ENCODE data around the gene KCTD8.

KCTD8 gene

DNA sequence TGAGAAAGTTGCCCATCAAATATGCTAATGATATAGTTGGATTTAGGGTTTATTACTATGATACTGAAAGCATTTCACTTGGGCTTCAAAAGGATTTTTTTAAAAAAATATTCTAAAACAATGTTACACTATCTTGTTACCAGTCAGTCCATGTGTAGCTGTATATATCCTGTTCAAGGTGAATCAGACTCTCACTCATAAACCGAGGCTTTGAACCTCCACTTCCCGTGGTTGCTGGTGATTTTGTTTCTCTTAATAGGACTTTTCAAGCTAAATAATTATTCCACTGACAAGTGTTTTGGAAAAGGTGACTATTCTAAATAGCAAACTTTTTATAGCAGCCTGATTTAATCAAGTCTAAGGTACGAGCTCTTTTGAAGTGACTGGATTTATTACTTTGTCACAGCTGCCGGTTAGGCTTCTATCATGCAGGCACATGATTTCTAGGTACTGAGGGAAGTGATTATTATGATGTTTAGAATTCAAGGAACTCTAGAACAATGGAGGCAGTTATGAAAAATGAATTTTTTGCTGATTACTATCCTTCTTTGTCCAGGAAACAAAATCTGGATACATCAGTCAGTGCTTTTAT is 287.7 kb downstream of the KCTD8 start:
- Histone ChIP-seq H3K27me3 (ENCODE audit: insufficient read depth, low read length, poor library complexity) (no peaks in the 10 kb centered on the region), H3K79me1 (ENCODE audit: low read length) (no peaks in the 10 kb centered on the region), H3K36me3 (ENCODE audit: control insufficient read depth, insufficient read depth, low read length) (no peaks in the 10 kb centered on the region), H3K4me3 (ENCODE audit: low read length) (no peak overlapping the region), H3K18ac (ENCODE audit: low read length) (no peak overlapping the region), H4K8ac (ENCODE audit: low read depth, low read length) (no peak overlapping the region), H2BK120ac (ENCODE audit: low read depth, low read length) (no peak overlapping the region), H3K27ac (ENCODE audit: low read depth, low read length) (no peak overlapping the region), H4K5ac (ENCODE audit: low read length) (no peak overlapping the region), H3K4me2 (ENCODE audit: low read length) (no peak overlapping the region), H3K9ac (ENCODE audit: low read length) (no peak overlapping the region), H3K4ac (ENCODE audit: low read depth, low read length) (no peak overlapping the region), H3K79me2 (ENCODE audit: control insufficient read depth, insufficient read depth, low read length) (no peaks in the 10 kb centered on the region), H2BK15ac (replicated peaks; ENCODE audit: low read depth) (no peak overlapping the region), H3K56ac (ENCODE audit: low read length) (no peak overlapping the region), H3K4me1 (ENCODE audit: control insufficient read depth, low read depth, low read length) (no peaks in the 10 kb centered on the region), H2BK5ac (ENCODE audit: low read length) (no peak overlapping the region), H2AK5ac (ENCODE audit: low read length) (no peak overlapping the region), H3K23ac (ENCODE audit: low read length) (no peak overlapping the region)
- DNase-seq = no peak
- no CpG with 5 or more reads among the region's 4 CpGs for WGBS (ENCODE audit: extremely low coverage, insufficient coverage, low lambda C conversion rate)

DNA sequence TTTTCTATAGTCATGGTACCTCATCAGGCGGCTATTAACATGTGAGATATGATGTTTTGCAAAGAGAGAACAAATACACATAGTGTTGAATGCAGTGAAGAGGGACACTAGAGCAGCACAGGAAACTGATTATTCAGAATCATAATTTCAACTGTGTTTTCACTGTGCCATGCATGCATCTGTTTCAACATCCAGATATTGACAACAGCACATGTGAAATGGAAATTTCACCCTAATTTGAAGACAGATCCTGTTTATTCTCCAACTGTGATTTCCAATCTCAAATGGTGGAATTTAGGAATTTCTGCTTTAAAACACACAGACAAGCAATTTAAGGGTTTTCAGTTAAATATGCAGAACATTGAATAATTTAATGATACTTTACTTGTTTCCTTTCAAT is 288.6 kb downstream of the KCTD8 start:
- no peak for DNase-seq
- Histone ChIP-seq H3K4me2 (ENCODE audit: low read length) (no peak overlapping the region), H2BK5ac (ENCODE audit: low read length) (no peak overlapping the region), H3K18ac (ENCODE audit: low read length) (no peak overlapping the region), H3K4me3 (ENCODE audit: low read length) (no peak overlapping the region), H2AK5ac (ENCODE audit: low read length) (no peak overlapping the region), H3K23ac (ENCODE audit: low read length) (no peak overlapping the region), H3K4ac (ENCODE audit: low read depth, low read length) (no peak overlapping the region), H3K27me3 (ENCODE audit: insufficient read depth, low read length, poor library complexity) (no peaks in the 10 kb centered on the region), H2BK120ac (ENCODE audit: low read depth, low read length) (no peak overlapping the region), H3K36me3 (ENCODE audit: control insufficient read depth, insufficient read depth, low read length) (no peaks in the 10 kb centered on the region), H3K79me2 (ENCODE audit: control insufficient read depth, insufficient read depth, low read length) (no peaks in the 10 kb centered on the region), H3K4me1 (ENCODE audit: control insufficient read depth, low read depth, low read length) (no peaks in the 10 kb centered on the region), H3K9ac (ENCODE audit: low read length) (no peak overlapping the region), H4K5ac (ENCODE audit: low read length) (no peak overlapping the region), H3K79me1 (ENCODE audit: low read length) (no peaks in the 10 kb centered on the region), H3K56ac (ENCODE audit: low read length) (no peak overlapping the region), H4K8ac (ENCODE audit: low read depth, low read length) (no peak overlapping the region), H3K27ac (ENCODE audit: low read depth, low read length) (no peak overlapping the region), H2BK15ac (replicated peaks; ENCODE audit: low read depth) (no peak overlapping the region)
- no CpG with 5 or more reads among the region's 1 CpG for WGBS (ENCODE audit: extremely low coverage, insufficient coverage, low lambda C conversion rate)

DNA sequence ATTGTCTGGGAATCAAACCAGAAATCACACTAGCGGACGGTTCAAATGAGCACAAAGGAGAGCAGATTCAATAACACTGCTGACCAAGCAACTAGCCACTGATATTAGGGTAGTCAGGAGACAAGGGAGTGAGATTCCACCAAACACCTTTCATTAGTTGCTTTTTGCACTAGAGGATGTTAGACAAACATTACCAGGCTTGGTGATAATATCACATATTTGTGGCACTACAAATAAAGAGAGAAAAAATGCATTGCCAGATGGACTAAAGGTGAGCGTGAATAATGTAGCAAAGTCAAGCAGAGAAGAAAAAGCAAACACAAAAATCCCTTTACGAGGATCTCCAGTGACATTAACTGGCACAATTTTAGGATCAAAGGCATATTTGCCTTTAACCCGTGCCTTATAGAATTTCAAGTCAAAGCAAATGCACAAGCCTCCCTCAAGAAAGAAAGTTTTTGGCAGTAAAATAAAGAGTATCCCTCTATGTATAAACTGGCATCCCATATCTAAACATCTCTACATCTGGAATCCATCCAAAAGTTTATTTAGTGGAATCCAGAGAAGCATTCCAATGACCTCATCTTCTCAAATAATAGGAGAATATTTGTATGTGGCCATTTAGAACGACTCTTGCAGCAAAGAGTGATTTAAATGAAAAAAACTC is 290.9 kb downstream of the KCTD8 start:
- Histone ChIP-seq H4K5ac (ENCODE audit: low read length) (no peak overlapping the region), H3K23ac (ENCODE audit: low read length) (no peak overlapping the region), H3K4ac (ENCODE audit: low read depth, low read length) (no peak overlapping the region), H3K4me2 (ENCODE audit: low read length) (no peak overlapping the region), H3K27me3 (ENCODE audit: insufficient read depth, low read length, poor library complexity) (no peaks in the 10 kb centered on the region), H2BK120ac (ENCODE audit: low read depth, low read length) (no peak overlapping the region), H3K79me1 (ENCODE audit: low read length) (no peaks in the 10 kb centered on the region), H2BK5ac (ENCODE audit: low read length) (no peak overlapping the region), H3K18ac (ENCODE audit: low read length) (no peak overlapping the region), H3K9ac (ENCODE audit: low read length) (no peak overlapping the region), H3K36me3 (ENCODE audit: control insufficient read depth, insufficient read depth, low read length) (no peaks in the 10 kb centered on the region), H3K4me1 (ENCODE audit: control insufficient read depth, low read depth, low read length) (no peaks in the 10 kb centered on the region), H3K79me2 (ENCODE audit: control insufficient read depth, insufficient read depth, low read length) (no peaks in the 10 kb centered on the region), H3K4me3 (ENCODE audit: low read length) (no peak overlapping the region), H3K27ac (ENCODE audit: low read depth, low read length) (no peak overlapping the region), H2BK15ac (replicated peaks; ENCODE audit: low read depth) (no peak overlapping the region), H2AK5ac (ENCODE audit: low read length) (no peak overlapping the region), H3K56ac (ENCODE audit: low read length) (no peak overlapping the region), H4K8ac (ENCODE audit: low read depth, low read length) (no peak overlapping the region)
- no peak for DNase-seq
- no CpG with 5 or more reads among the region's 6 CpGs for WGBS (ENCODE audit: extremely low coverage, insufficient coverage, low lambda C conversion rate)

GRCh38 chr4:44150091-44150576 is 298.5 kb downstream of the KCTD8 start:
- H4K5ac ChIP-seq (ENCODE audit: low read length) = no peak overlapping the region

GRCh38 chr4:44149282-44149681 is 299.3 kb downstream of the KCTD8 start:
- no peak overlapping the region for H3K4me3 ChIP-seq (ENCODE audit: low read length)
- no peaks in the 10 kb centered on the region for H3K79me2 ChIP-seq (ENCODE audit: control insufficient read depth, insufficient read depth, low read length)
- no peak overlapping the region for H4K5ac ChIP-seq (ENCODE audit: low read length)
- H3K4ac ChIP-seq (ENCODE audit: low read depth, low read length) = no peak overlapping the region
- no peak overlapping the region for H2AK5ac ChIP-seq (ENCODE audit: low read length)
- no CpG with 5 or more reads among the region's 2 CpGs for WGBS (ENCODE audit: extremely low coverage, insufficient coverage, low lambda C conversion rate)
- H3K27ac ChIP-seq (ENCODE audit: low read depth, low read length) = no peak overlapping the region
- H3K23ac ChIP-seq (ENCODE audit: low read length) = no peak overlapping the region
- no peaks in the 10 kb centered on the region for H3K4me1 ChIP-seq (ENCODE audit: control insufficient read depth, low read depth, low read length)
- no peak overlapping the region for H2BK120ac ChIP-seq (ENCODE audit: low read depth, low read length)
- H3K56ac ChIP-seq (ENCODE audit: low read length) = no peak overlapping the region
- no peaks in the 10 kb centered on the region for H3K36me3 ChIP-seq (ENCODE audit: control insufficient read depth, insufficient read depth, low read length)
- no peak for DNase-seq
- no peaks in the 10 kb centered on the region for H3K27me3 ChIP-seq (ENCODE audit: insufficient read depth, low read length, poor library complexity)
- no peak overlapping the region for H3K9ac ChIP-seq (ENCODE audit: low read length)
- no peak overlapping the region for H4K8ac ChIP-seq (ENCODE audit: low read depth, low read length)
- no peak overlapping the region for H3K4me2 ChIP-seq (ENCODE audit: low read length)
- H2BK15ac ChIP-seq (replicated peaks; ENCODE audit: low read depth) = no peak overlapping the region
- H3K79me1 ChIP-seq (ENCODE audit: low read length) = no peaks in the 10 kb centered on the region
- H3K18ac ChIP-seq (ENCODE audit: low read length) = no peak overlapping the region
- H2BK5ac ChIP-seq (ENCODE audit: low read length) = no peak overlapping the region

More at GRCh38 chr4:44150091-44150576, 298.5 kb downstream of the KCTD8 start:
- H3K79me1 ChIP-seq (ENCODE audit: low read length) = no peaks in the 10 kb centered on the region
- no peak overlapping the region for H2BK120ac ChIP-seq (ENCODE audit: low read depth, low read length)
- peak; percentile 29 for DNase-seq
- no peaks in the 10 kb centered on the region for H3K79me2 ChIP-seq (ENCODE audit: control insufficient read depth, insufficient read depth, low read length)
- H3K4me1 ChIP-seq (ENCODE audit: control insufficient read depth, low read depth, low read length) = no peaks in the 10 kb centered on the region
- no peak overlapping the region for H2AK5ac ChIP-seq (ENCODE audit: low read length)
- WGBS (ENCODE audit: extremely low coverage, insufficient coverage, low lambda C conversion rate) = no CpG with 5 or more reads among the region's 3 CpGs
- H4K8ac ChIP-seq (ENCODE audit: low read depth, low read length) = no peak overlapping the region
- H3K27ac ChIP-seq (ENCODE audit: low read depth, low read length) = no peak overlapping the region
- H3K18ac ChIP-seq (ENCODE audit: low read length) = no peak overlapping the region
- no peaks in the 10 kb centered on the region for H3K36me3 ChIP-seq (ENCODE audit: control insufficient read depth, insufficient read depth, low read length)
- no peak overlapping the region for H3K4ac ChIP-seq (ENCODE audit: low read depth, low read length)
- H3K4me2 ChIP-seq (ENCODE audit: low read length) = no peak overlapping the region
- no peak overlapping the region for H3K56ac ChIP-seq (ENCODE audit: low read length)
- no peak overlapping the region for H3K23ac ChIP-seq (ENCODE audit: low read length)
- H2BK5ac ChIP-seq (ENCODE audit: low read length) = no peak overlapping the region
- H3K4me3 ChIP-seq (ENCODE audit: low read length) = no peak overlapping the region
- H3K27me3 ChIP-seq (ENCODE audit: insufficient read depth, low read length, poor library complexity) = no peaks in the 10 kb centered on the region
- no peak overlapping the region for H2BK15ac ChIP-seq (replicated peaks; ENCODE audit: low read depth)
- H3K9ac ChIP-seq (ENCODE audit: low read length) = no peak overlapping the region
